Peyer's patch (tissue), 4 donors: ENCODE measurements around the gene LDLRAP1. TPM values are rescaled to one million over a fixed set of nuclear protein-coding genes. Genes with fewer than 3 reads are reported as not detected.

ENCODE experiments used
- DNase-seq, 3 donors: peaks; one replicate each; pipeline ENCODE4 v3.0.0-alpha.2; 2017 to 2019
- H3K27ac ChIP-seq, 4 donors: fragments of 200-600 bp; sonication (generic); one replicate each; pipeline ENCODE4 v1.5.1; 2016 to 2019
- H3K27me3 ChIP-seq, 2 donors: fragments of 200-600 bp; sonication (generic); one replicate each; pipeline ENCODE4 v1.5.1; 2019
- H3K36me3 ChIP-seq, 3 donors: fragments of 200-600 bp; sonication (generic); one replicate each; pipeline ENCODE4 v1.5.1; 2016 to 2019
- H3K4me1 ChIP-seq, 4 donors: fragments of 200-600 bp; sonication (generic); one replicate each; pipeline ENCODE4 v1.5.1; 2016 to 2019
- H3K4me3 ChIP-seq, 4 donors: fragments of 200-600 bp; sonication (generic); 1 replicate in 3 of 4; 2 replicates in 1 of 4; pipeline ENCODE4 v1.5.1; 2016 to 2019; ENCODE audit warnings: mild to moderate bottlenecking in 1 of 4
- H3K9me3 ChIP-seq, 4 donors: fragments of 200-600 bp; sonication (generic); one replicate each; pipeline ENCODE4 v1.5.1; 2016 to 2019; ENCODE audit warnings: mild to moderate bottlenecking in 1 of 4
- POLR2A ChIP-seq, 2 donors: fragments of 450-650 bp; IDR thresholded peaks; one replicate each; pipeline ENCODE4 v1.5.1; 2017; ENCODE audit warnings: antibody characterized with exemption in 2 of 2, mild to moderate bottlenecking in 2 of 2, moderate library complexity in 2 of 2
- total RNA-seq, 4 donors: library from RNA; depleted of rRNA; stranded (reverse); fragments of >200 nt; gene quantifications; one replicate each; pipeline ENCODE4 v1.1.0, GENCODE V29; 2016
- TF ChIP-seq, protein P1 (sequence below), 6 experiments: fragments of 450-650 bp in 4 of 6; fragments of 200-600 bp in 2 of 6; sonication (generic) in 1 of 6; IDR thresholded peaks; one replicate each; pipeline ENCODE4 v1.5.1; 2017 to 2019; ENCODE audit warnings: antibody characterized with exemption in 6 of 6, mild to moderate bottlenecking in 3 of 6, moderate library complexity in 1 of 6

LDLRAP1 gene
- total RNA-seq, 4 donors from 2014 or later, result 20.1 to 24.5 (median 22.7) TPM

DNA sequence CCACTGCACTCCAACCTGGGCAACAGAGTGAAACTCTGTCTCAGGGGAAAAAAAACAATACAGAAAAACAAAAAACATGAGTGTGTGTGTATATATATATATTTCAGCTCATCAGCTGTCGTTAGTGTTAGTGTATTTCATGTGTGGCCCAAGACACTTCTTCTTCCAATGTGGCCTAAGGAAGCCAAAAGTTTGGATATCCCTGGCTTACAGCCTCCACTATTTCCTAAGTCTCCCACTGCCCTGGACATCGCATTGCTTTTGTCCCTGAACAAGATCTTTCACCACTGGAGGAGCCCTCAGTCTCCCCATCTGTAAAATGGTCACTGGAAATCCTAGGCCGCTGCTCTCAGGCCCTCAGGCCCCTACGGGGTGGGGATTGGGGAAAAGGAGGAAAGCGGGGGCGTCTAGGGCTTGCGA, 391 bp upstream of the LDLRAP1 start:
- H3K4me1 ChIP-seq, result peaks cover 0 to 28% (median 8%) of the 10 kb centered on the region in 4 donors

DNA sequence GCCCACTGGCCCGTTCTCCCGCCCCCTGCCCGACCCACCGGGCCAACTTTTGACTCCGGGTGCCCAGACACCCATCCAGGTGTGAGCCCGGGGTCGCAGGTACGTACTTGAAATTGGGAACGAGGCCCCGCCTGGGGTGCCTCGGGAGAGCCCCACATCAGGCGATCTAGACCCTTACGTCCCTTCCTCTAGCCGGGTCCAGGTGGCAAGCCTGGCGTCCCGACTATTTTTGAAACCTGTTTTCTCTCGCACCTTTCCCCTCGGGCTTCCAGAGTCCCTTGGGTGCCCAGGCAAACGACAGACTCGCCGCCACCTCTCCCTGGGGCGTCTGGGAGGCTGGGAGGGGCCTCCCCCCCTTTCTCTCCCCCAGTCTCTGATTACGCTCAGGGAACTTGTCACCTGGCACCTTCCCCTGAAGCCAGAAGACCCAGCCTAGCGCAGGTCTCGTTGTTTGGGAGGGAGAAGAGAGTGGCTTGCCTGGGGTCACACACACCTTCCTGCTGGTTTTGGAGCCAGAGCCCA, 898 bp downstream of the LDLRAP1 start:
- peaks cover 6 to 38% (median 14%) of the 10 kb centered on the region in 4 donors for H3K4me1 ChIP-seq
- H3K27me3 ChIP-seq, result no peaks in the 10 kb centered on the region
- no peaks in the 10 kb centered on the region for H3K9me3 ChIP-seq
- no peaks in the 10 kb centered on the region for H3K36me3 ChIP-seq
- H3K27ac ChIP-seq, result peak overlapping the region; percentile 82 to 89 (median 85)
- TF ChIP-seq, protein P1, sequence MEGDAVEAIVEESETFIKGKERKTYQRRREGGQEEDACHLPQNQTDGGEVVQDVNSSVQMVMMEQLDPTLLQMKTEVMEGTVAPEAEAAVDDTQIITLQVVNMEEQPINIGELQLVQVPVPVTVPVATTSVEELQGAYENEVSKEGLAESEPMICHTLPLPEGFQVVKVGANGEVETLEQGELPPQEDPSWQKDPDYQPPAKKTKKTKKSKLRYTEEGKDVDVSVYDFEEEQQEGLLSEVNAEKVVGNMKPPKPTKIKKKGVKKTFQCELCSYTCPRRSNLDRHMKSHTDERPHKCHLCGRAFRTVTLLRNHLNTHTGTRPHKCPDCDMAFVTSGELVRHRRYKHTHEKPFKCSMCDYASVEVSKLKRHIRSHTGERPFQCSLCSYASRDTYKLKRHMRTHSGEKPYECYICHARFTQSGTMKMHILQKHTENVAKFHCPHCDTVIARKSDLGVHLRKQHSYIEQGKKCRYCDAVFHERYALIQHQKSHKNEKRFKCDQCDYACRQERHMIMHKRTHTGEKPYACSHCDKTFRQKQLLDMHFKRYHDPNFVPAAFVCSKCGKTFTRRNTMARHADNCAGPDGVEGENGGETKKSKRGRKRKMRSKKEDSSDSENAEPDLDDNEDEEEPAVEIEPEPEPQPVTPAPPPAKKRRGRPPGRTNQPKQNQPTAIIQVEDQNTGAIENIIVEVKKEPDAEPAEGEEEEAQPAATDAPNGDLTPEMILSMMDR (IDR thresholded peaks at IDR 0.05), result no peak
- TF ChIP-seq POLR2A (IDR thresholded peaks at IDR 0.05), result no peak
- peak overlapping the region; percentile 87 to 93 (median 90) for H3K4me3 ChIP-seq
- no peak for DNase-seq

More for the DNA sequence above, 391 bp upstream of the LDLRAP1 start:
- no peak for TF ChIP-seq POLR2A (IDR thresholded peaks at IDR 0.05)
- TF ChIP-seq, protein P1 (IDR thresholded peaks at IDR 0.05), result no peak
- peak overlapping the region in 3 of 4 donors; percentile 85 to 89 (median 85) for H3K27ac ChIP-seq
- no peaks in the 10 kb centered on the region for H3K36me3 ChIP-seq
- H3K9me3 ChIP-seq, result no peaks in the 10 kb centered on the region
- DNase-seq, result no peak
- peak overlapping the region; percentile 87 to 93 (median 90) for H3K4me3 ChIP-seq
- H3K27me3 ChIP-seq, result no peaks in the 10 kb centered on the region

DNA sequence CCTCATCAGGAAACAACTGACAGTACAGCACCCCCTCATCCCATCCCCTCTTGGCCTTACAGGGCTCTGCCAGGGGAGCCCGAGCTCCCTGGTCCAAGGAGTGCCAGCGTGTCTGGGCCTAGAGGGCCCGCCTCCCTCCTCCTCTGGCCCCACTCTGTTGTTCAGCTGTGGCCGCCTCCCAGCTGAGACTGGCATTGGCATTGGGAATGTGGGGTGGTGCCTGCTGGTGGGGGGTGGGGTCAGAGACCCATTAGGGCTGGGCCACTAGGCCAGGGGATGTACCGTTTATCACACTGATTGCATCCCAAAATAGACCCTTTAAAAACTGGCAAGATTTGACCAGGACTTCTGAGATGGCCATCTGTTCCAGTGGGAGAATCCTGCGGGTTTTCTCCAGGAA, 1.4 kb downstream of the LDLRAP1 start:
- peak overlapping the region in 1 of 4 donors; percentile 31 for H3K27ac ChIP-seq

DNA sequence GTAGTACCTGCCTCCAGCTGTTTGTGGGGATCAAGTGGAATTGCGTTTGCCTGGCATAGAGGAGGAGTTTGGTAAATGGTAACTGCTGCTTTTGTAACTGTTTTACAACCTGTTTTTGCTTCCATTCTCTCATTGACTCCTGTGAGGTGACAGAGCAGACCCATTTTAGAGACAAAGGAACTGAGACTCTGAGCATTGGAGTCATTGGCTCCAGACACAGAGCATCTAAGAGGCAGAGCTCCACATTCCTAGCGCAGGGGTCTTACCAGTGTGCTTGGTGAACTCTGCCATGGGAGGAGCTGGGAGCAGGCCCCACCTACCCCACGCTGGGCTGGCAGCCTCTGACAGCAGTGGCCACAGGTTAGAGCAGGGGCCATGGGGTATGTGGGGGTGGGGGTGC, 2.4 kb downstream of the LDLRAP1 start:
- Histone ChIP-seq H3K27ac (no peak overlapping the region), H3K4me3 (no peak overlapping the region), H3K36me3 (no peaks in the 10 kb centered on the region), H3K9me3 (no peaks in the 10 kb centered on the region), H3K4me1 (peaks cover 11 to 52% (median 24%) of the 10 kb centered on the region in 4 donors), H3K27me3 (no peaks in the 10 kb centered on the region)
- TF ChIP-seq, protein P1 (IDR thresholded peaks at IDR 0.05), result no peak
- TF ChIP-seq POLR2A (IDR thresholded peaks at IDR 0.05), result no peak
- no peak for DNase-seq

More for the DNA sequence above, 1.4 kb downstream of the LDLRAP1 start:
- Histone ChIP-seq H3K4me1 (peaks cover 11 to 44% (median 18%) of the 10 kb centered on the region in 4 donors), H3K9me3 (no peaks in the 10 kb centered on the region), H3K36me3 (no peaks in the 10 kb centered on the region), H3K27me3 (no peaks in the 10 kb centered on the region), H3K4me3 (peak overlapping the region in 3 of 4 donors; percentile 89 to 93 (median 91))
- TF ChIP-seq, protein P1 (IDR thresholded peaks at IDR 0.05), result no peak
- TF ChIP-seq POLR2A (IDR thresholded peaks at IDR 0.05), result no peak
- DNase-seq, result peak in 1 of 3 donors; percentile 63

DNA sequence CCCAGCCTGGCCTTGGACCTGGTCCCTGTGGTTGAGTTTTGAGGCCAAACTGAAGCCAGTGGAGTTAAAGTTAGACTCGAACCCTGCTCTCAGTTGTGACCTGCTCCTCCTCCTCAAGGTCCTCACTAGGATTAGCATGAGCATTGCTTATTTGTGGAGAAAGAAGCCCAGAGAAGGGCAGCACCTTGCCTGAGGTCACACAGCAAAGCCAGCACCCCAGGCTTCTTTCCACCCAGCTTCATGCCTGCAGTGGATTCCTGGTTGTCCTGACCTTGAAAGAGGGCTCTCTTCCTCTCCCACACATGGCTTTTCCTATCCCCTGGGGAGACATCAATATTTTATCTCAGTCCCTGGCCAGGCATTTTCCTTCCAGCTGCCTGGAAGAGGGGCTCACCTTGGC, 2.8 kb downstream of the LDLRAP1 start:
- Histone ChIP-seq H3K27me3 (no peaks in the 10 kb centered on the region), H3K36me3 (no peaks in the 10 kb centered on the region), H3K4me1 (peaks cover 11 to 54% (median 24%) of the 10 kb centered on the region in 4 donors), H3K9me3 (no peaks in the 10 kb centered on the region), H3K4me3 (no peak overlapping the region), H3K27ac (no peak overlapping the region)
- no peak for TF ChIP-seq POLR2A (IDR thresholded peaks at IDR 0.05)
- TF ChIP-seq, protein P1 (IDR thresholded peaks at IDR 0.05), result no peak
- DNase-seq, result no peak
